HG02840 (cell line): ENCODE data around the gene CHRNA3.
"Not testable (repeated sequence)": the region's sequence is repeated elsewhere in the genome, so short reads cannot be mapped to it uniquely, and the experiment has no call there.

ENCODE experiments used
- ATAC-seq: cut with Tn5 transposase; IDR thresholded peaks from one replicate; pipeline ENCODE4 v1.9.1; 2021; ENCODE audit warnings: mild to moderate bottlenecking, moderate library complexity, moderate number of reproducible peaks; ENCODE audit not compliant: unreplicated experiment, low FRiP score

Gene CHRNA3

DNA sequence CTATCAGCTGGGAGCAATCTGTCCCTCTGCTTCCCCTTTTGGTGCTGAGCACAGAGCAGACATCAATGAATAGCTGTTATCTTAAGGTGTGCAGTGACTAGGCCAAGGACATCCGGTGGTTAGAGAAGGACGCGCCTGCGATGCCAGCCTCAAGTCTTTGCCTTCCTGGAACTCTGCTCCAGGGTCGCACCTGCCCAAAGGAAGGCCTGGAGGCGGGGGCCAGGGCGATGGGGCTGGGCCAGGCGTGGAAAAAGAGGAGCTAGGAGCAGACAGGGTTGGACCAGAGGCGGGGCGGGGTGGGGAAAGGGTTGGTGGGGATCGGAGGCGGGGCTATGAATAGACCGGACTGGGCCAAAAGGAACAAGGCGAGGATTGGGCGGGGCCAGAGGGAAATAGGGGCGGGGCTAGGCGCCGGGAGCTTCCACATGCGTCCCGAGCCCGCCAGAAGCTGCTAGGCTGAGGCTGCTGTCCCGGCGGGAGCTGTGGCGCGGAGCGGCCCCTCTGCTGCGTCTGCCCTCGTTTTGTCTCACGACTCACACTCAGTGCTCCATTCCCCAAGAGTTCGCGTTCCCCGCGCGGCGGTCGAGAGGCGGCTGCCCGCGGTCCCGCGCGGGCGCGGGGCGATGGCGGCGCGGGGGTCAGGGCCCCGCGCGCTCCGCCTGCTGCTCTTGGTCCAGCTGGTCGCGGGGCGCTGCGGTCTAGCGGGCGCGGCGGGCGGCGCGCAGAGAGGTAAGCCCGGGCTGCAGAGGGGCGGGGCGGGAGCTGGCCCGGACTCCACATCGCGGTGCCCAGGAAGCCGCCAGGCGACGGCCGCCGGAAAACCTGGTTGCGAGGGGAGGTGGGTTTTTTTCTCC is 55.5 kb downstream of the CHRNA3 start, which contains the start of gene CHRNA5:
Gene CHRNA5, plus strand, starts transcription at position 424 of the 854 bp plus-strand sequence. Its CDS starts 200 bp downstream, at position 624.
- ATAC-seq, result peak; percentile 76

DNA sequence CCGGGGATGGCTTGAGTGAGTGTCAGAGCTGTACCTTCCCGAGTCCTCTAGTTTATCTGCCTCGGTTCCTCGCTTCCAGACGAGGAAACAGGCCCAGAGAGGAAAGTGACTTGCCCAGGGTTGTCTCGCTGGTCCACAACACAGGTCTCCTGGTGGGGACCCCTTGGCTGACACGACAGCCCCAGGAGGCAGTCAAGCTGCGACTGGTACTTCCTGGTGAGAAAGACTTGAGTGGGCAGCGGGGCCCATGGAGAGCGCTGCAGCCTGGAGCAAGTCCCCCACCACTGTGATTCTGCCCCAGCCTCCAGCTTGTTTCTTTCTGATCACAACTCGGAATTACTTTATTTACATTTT is 56.1 kb downstream of the CHRNA3 start:
- ATAC-seq, result peak; percentile 15

DNA sequence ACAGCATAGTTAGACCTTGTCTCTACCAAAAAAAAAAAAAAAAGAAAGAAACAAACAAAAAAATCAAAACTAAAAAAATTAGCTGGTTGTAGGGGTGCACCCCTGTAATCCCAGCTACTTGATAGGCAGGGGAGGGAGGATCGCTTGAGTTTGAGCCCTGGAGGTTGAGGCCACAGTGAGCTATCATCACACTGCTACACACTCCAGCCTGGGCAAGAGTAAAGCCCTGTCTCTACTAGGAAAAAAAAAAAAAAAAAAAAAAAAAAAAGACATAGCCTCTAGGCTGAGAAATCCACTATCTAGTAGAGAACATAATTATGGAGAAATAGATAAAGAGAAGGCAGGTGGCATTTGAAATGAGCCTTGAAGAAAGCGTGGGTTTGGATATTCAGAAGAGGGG is 57.7 kb downstream of the CHRNA3 start:
- ATAC-seq, result no peak

DNA sequence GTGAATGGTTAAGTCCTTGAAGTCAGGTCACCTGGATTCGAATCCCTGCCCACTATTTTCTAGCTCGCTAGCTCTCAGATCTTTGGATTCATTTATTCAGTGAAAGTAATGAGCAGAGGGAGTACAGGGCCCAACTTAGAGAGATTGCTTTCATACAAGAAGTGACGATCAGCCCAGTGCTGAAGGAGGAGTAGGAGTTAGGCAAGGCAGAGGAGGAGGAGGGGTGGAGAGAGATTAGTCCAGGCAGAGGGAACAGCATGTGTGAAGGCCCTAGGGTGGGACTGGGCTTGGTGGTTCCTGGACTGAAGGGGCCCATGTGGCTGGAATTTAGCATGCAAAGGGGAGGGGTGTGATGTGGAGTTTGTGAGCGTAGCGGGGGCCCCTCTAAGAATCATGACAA is 59.3 kb downstream of the CHRNA3 start:
- no peak for ATAC-seq

DNA sequence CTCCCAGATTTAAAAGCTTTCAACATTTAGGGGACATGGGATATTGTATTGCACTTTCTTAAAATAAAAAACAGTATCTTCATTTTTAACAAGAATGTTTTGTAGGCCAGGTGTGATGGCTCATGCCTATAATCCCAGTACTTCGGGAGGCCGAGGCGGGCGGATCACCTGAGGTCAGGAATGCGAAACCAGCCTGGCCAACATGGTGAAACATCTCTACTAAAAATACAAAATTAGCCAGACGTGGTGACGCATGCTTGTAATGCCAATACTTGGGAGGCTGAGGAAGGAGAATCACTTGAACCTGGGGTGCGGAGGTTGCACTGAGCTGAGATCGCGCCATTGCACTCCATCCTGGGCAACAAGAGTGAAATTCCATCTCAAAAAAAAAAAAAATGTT is 60.6 kb downstream of the CHRNA3 start:
- not testable (repeated sequence) for ATAC-seq

DNA sequence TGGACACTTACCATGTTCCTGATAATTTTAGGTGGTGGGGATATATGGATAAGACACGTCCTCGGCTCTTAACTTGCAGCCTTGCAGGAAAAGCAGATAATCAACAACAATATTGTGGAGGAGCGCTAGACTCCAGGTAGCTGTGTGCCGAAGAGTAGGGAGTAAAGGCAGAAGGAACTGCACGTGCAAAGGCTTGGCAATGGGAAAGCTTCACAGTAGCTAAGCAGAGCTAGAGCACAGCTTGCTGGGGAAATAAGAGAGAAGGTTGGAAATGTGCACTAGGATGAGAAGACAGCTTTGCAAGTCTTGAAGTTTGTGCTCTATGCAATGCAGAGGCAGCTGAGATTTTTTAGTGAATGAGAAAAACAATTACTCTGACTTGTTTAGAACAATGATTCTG is 68.2 kb downstream of the CHRNA3 start:
- ATAC-seq, result no peak

DNA sequence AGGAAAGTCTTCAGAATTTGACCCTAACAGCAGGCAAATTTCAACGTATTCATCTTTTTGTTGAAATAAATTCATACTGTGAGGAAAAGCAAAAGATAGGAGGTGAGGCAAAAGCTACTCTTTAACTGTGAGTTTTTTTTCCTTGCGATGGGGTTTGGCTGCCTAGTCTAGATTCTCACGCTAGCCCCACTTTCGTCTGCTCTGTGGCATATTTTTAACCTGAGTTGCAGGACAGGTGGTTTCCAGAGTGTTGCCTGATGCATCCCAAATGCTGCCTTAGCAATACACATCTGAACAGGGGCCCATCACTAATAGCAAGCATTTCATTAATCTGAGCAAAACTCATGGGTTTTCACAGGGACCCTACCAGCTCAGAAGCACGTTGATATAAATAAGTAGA is 68.9 kb downstream of the CHRNA3 start:
- no peak for ATAC-seq

DNA sequence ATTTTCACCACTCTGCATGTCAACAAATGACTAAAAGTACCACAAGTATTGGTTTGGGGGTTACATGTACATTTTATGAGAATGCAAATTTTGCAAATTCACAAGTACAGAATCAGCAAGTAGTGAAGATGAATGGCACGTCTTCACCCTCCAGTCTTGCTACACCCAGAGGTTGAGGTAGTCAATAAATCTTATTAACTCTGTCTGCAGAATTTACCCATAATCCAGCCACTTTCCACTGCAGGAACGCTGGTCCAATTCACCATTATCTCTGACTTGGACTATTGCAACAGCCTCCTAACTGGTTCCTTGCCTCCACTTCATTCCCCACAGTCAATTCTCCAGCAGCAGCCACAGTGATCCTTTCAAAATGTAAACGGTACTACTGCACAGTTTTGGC is 70.0 kb downstream of the CHRNA3 start:
- no peak for ATAC-seq

DNA sequence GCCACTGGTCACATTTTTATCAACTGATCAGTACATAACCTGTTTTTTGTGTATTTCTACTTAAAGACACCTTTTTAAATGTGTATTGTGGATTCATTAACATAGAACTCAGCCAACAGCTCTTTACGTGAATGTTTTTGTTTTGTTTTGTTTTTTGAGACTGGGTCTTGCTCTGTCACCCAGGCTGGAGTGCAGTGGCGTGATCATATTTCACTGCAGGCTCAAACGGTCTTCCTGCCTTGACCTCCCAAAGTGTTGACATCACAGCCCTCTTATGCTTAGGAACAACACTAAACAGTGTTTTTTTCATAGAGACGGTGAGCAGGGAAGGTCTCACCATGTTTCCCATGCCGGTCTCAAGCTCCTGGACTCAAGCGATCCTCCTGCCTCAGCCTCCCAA is 70.6 kb downstream of the CHRNA3 start:
- no peak for ATAC-seq
